HEK293T (cell line): Measurements from ENCODE around the gene LAMTOR3.

Experiments
- ARNT ChIP-seq: fragments of 450-650 bp; IDR thresholded peaks from 2 replicates; pipeline ENCODE4 v1.6.1; 2017; ENCODE audit warnings: mild to moderate bottlenecking
- BHLHE40 ChIP-seq: fragments of 450-650 bp; IDR thresholded peaks from 2 replicates; pipeline ENCODE4 v1.6.1; 2016; ENCODE audit warnings: mild to moderate bottlenecking, moderate library complexity, borderline replicate concordance
- CTBP1 ChIP-seq: fragments of 450-650 bp; IDR thresholded peaks from 2 replicates; pipeline ENCODE4 v1.6.1; 2016; ENCODE audit warnings: borderline replicate concordance
- ELF4 ChIP-seq: fragments of 450-650 bp; IDR thresholded peaks from 2 replicates; pipeline ENCODE4 v1.6.1; 2017; ENCODE audit warnings: antibody characterized with exemption
- FOXA1 ChIP-seq: fragments of 450-650 bp; IDR thresholded peaks from 2 replicates; pipeline ENCODE4 v1.6.1; 2016; ENCODE audit warnings: mild to moderate bottlenecking
- FOXK2 ChIP-seq: fragments of 450-650 bp; IDR thresholded peaks from 2 replicates; pipeline ENCODE4 v1.6.1; 2016; ENCODE audit warnings: mild to moderate bottlenecking
- FOXM1 ChIP-seq: fragments of 450-650 bp; IDR thresholded peaks from 2 replicates; pipeline ENCODE4 v1.6.1; 2017; ENCODE audit warnings: mild to moderate bottlenecking, borderline replicate concordance
- HDGF ChIP-seq: fragments of 450-650 bp; IDR thresholded peaks from 2 replicates; pipeline ENCODE4 v1.6.1; 2017; ENCODE audit warnings: antibody characterized with exemption, borderline replicate concordance
- LEF1 ChIP-seq: fragments of 450-650 bp; IDR thresholded peaks from 2 replicates; pipeline ENCODE4 v1.6.1; 2017; ENCODE audit warnings: mild to moderate bottlenecking, borderline replicate concordance
- NFRKB ChIP-seq: fragments of 450-650 bp; IDR thresholded peaks from 2 replicates; pipeline ENCODE4 v1.6.1; 2016; ENCODE audit warnings: mild to moderate bottlenecking, moderate library complexity
- PKNOX1 ChIP-seq: fragments of 450-650 bp; IDR thresholded peaks from 2 replicates; pipeline ENCODE4 v1.6.1; 2016
- SP1 ChIP-seq: fragments of 450-650 bp; IDR thresholded peaks from 2 replicates; pipeline ENCODE4 v1.6.1; 2017
- SUZ12 ChIP-seq: fragments of 450-650 bp; IDR thresholded peaks from 2 replicates; pipeline ENCODE4 v1.6.1; 2016; ENCODE audit warnings: mild to moderate bottlenecking
- ZNF384 ChIP-seq: fragments of 450-650 bp; IDR thresholded peaks from 2 replicates; pipeline ENCODE4 v1.6.1; 2016

DNA sequence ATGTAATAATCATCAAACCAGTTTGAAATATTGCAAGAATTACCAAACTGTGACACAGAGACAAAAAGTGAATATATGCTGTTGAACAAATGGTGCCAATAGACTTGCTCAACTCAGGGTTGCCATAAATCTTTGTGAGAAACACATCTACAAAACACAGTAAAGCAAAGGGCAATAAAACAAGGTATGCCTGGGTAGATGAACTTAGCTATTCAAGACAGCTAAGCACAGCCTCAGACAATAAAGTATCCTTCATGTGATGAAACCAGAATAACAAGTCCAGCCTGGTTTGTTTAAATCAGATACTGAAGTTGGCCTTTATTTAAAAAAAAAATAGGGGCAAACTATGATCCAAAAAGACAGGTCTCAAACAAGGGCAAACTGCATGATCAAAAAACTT, 19.2 kb downstream of the LAMTOR3 start:
- no peak for TF ChIP-seq ZNF384
- no peak for TF ChIP-seq NFRKB
- TF ChIP-seq SUZ12, result no peak
- TF ChIP-seq LEF1, result no peak
- no peak for TF ChIP-seq ARNT
- TF ChIP-seq ELF4, result no peak
- no peak for TF ChIP-seq FOXA1
- no peak for TF ChIP-seq HDGF
- no peak for TF ChIP-seq SP1
- TF ChIP-seq PKNOX1, result no peak
- no peak for TF ChIP-seq FOXM1
- TF ChIP-seq FOXK2, result no peak
- no peak for TF ChIP-seq BHLHE40
- no peak for TF ChIP-seq CTBP1
